ENCODE data around the gene PCDHA1.

DNA sequence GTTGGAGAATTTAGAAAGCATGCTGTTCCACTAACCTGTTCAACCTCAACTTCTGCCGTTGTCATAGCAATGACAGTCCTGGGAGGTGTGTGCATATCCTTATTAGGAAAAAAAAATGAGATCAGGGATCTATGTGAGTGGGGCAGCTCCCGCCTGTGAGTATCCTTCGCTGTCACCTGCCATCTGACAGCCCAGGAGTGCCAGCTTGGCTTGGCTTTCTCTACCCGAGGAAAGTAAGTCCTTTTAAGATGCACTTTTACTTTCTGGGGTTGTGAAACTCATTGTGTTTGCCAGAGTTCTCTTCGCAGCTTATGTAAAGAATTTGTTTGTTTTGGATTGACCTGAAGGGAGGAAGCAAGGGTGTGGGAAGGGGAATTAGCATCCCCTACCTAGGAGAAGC is 202.2 kb downstream of the PCDHA1 start:
- TF ChIP-seq, protein P1, sequence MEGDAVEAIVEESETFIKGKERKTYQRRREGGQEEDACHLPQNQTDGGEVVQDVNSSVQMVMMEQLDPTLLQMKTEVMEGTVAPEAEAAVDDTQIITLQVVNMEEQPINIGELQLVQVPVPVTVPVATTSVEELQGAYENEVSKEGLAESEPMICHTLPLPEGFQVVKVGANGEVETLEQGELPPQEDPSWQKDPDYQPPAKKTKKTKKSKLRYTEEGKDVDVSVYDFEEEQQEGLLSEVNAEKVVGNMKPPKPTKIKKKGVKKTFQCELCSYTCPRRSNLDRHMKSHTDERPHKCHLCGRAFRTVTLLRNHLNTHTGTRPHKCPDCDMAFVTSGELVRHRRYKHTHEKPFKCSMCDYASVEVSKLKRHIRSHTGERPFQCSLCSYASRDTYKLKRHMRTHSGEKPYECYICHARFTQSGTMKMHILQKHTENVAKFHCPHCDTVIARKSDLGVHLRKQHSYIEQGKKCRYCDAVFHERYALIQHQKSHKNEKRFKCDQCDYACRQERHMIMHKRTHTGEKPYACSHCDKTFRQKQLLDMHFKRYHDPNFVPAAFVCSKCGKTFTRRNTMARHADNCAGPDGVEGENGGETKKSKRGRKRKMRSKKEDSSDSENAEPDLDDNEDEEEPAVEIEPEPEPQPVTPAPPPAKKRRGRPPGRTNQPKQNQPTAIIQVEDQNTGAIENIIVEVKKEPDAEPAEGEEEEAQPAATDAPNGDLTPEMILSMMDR (conservative IDR thresholded peaks at IDR 0.05; ENCODE audit: low read depth, low read length), result no peak
- TF ChIP-seq EZH2 (IDR thresholded peaks at IDR 0.05; ENCODE audit: borderline replicate concordance, low read depth, low read length, poor library complexity, severe bottlenecking), result no peak

All from A673 (cell line).